ENCODE results near the gene NCKAP5. TPM values are rescaled to one million over a fixed set of nuclear protein-coding genes. Genes with fewer than 3 reads are reported as not detected.

NCKAP5 gene
- total and polyA plus RNA-seq, 11 donors, result 0.51 to 10.5 (median 5.2) TPM

DNA sequence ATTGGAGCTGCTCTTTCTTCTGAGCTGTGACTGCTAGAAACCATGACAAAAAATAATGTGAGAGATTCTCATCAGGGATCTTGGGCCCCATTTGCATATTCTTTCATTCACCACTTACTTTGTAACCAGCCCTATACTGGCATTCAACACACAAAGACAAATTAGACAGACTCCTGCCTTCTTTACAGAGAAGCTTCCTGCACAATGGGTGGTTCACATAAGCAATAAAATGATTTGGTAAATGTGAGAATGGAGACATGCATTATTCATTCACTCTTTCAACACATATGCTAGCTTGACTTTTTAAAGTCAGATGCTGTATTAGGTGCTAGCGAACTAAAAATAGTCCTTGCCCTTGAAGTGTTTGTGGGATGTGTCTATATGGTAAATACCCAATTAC is 174.4 kb downstream of the NCKAP5 start:
- no peak for TF ChIP-seq POLR2A (IDR thresholded peaks at IDR 0.05)
- TF ChIP-seq, protein P1, sequence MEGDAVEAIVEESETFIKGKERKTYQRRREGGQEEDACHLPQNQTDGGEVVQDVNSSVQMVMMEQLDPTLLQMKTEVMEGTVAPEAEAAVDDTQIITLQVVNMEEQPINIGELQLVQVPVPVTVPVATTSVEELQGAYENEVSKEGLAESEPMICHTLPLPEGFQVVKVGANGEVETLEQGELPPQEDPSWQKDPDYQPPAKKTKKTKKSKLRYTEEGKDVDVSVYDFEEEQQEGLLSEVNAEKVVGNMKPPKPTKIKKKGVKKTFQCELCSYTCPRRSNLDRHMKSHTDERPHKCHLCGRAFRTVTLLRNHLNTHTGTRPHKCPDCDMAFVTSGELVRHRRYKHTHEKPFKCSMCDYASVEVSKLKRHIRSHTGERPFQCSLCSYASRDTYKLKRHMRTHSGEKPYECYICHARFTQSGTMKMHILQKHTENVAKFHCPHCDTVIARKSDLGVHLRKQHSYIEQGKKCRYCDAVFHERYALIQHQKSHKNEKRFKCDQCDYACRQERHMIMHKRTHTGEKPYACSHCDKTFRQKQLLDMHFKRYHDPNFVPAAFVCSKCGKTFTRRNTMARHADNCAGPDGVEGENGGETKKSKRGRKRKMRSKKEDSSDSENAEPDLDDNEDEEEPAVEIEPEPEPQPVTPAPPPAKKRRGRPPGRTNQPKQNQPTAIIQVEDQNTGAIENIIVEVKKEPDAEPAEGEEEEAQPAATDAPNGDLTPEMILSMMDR (IDR thresholded peaks at IDR 0.05), result no peak
- Histone ChIP-seq H3K27ac (no peak overlapping the region), H3K27me3 (no peaks in the 10 kb centered on the region), H3K4me3 (no peak overlapping the region), H3K4me1 (no peaks in the 10 kb centered on the region), H3K9me3 (no peaks in the 10 kb centered on the region), H3K36me3 (no peaks in the 10 kb centered on the region)
- ATAC-seq, result no peak
- intact Hi-C loops (cut with DNase I), result no loop called here
- 63 to 81% (median 70%) methylated on average over 1 of the region's 1 CpG for WGBS, 4 donors
- DNase-seq, result no peak

DNA sequence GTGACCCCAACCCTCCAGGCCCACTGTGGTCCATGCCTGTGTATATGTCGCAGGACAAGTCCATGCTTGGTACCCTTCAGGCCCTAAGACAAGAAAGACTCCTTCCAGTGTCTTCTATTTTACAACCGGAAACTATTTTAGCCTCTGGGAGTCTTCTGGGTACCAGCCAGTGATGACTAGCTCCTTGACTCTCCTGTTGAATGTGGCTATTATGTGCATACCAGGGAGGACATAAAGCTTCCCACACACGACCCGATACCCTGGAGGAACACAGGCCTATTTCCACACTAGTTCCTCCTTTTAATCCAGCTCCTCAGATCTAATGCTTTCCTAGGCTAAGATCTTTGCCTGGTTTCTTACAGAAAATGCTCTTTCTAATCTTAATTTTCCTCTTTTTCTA is 178.1 kb downstream of the NCKAP5 start:
- DNase-seq, result no peak
- intact Hi-C loops (cut with DNase I), result no loop called here
- ATAC-seq, result no peak
- Histone ChIP-seq H3K4me1 (no peaks in the 10 kb centered on the region), H3K27me3 (no peaks in the 10 kb centered on the region), H3K27ac (no peak overlapping the region), H3K36me3 (no peaks in the 10 kb centered on the region), H3K9me3 (peaks cover 0 to 5% (median 0%) of the 10 kb centered on the region in 12 donors), H3K4me3 (no peak overlapping the region)
- 85 to 95% (median 93%) methylated on average over 4 of the region's 4 CpGs for WGBS, 4 donors
- TF ChIP-seq POLR2A (IDR thresholded peaks at IDR 0.05), result no peak
- TF ChIP-seq, protein P1 (IDR thresholded peaks at IDR 0.05), result no peak

DNA sequence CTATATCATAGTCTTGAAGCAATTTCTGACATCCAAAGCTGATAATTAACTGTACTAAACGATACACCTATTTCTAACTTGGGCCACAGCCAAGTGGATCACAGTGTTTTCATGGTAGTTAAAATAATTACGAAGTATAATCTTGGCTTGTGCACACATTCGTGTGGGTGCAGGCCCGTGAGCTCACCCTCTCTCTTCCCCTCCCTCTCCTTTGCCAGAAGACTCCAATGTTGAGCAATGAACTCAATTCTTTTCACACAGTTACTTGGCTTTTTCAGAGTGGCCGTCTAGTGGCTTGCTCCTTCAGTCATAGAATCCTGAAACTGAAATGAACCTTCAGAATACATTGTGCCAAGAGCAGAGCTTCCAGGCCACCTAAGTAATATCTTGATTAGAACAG is 178.7 kb downstream of the NCKAP5 start:
- H3K27me3 ChIP-seq, result no peaks in the 10 kb centered on the region

DNA sequence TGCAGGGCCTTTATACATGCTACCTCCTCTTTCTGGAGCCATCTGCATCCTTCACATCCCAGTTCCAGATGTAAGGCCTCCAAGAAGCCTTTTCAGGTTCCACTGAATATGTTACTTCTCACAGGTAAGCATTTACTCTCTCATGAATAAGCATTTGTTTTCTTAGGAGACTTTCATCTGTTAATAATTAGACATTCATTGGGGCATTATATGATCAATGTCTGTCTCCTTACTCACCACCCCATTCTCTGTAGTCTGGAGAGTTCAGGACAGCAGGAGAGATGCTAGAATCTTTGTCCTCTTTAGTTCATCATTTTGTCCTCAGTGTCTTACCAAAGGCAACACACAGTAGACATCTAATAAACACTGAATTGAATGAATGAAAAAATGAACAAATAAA is 185.7 kb downstream of the NCKAP5 start:
- H3K4me3 ChIP-seq, result no peak overlapping the region
- intact Hi-C loops (cut with DNase I), result no loop called here
- TF ChIP-seq POLR2A (IDR thresholded peaks at IDR 0.05), result no peak
- TF ChIP-seq, protein P1 (IDR thresholded peaks at IDR 0.05), result no peak
- H3K27ac ChIP-seq, result no peak overlapping the region
- no peaks in the 10 kb centered on the region for H3K36me3 ChIP-seq
- DNase-seq, result no peak
- no peaks in the 10 kb centered on the region for H3K4me1 ChIP-seq
- peaks cover 0 to 7% (median 0%) of the 10 kb centered on the region in 12 donors for H3K9me3 ChIP-seq
- no peak for ATAC-seq
- H3K27me3 ChIP-seq, result no peaks in the 10 kb centered on the region

More for the DNA sequence above, 178.7 kb downstream of the NCKAP5 start:
- ATAC-seq (no peak), DNase-seq (no peak)
- Histone ChIP-seq H3K36me3 (no peaks in the 10 kb centered on the region), H3K27ac (no peak overlapping the region), H3K9me3 (peaks cover 0 to 5% (median 0%) of the 10 kb centered on the region in 12 donors), H3K4me1 (no peaks in the 10 kb centered on the region), H3K4me3 (no peak overlapping the region)
- intact Hi-C loops (cut with DNase I), result no loop called here
- WGBS, 4 donors, result 78 to 83% (median 81%) methylated on average over 5 of the region's 5 CpGs
- TF ChIP-seq POLR2A (IDR thresholded peaks at IDR 0.05), result no peak
- TF ChIP-seq, protein P1 (IDR thresholded peaks at IDR 0.05), result no peak
